A549 treated with Mapracorat at 1 μM for 4 hours (cell line): ENCODE results near the gene SP5. TPM values are rescaled to one million over a fixed set of nuclear protein-coding genes. Genes with fewer than 3 reads are reported as not detected.

Experiments
- total RNA-seq: library from RNA; stranded (reverse); fragments of 200-300 nt; extraction: Qiagen RNA extraction; gene quantifications from 5 replicates; pipeline ENCODE4 v1.2.3, GENCODE V29; 2022

The SP5 gene
- total RNA-seq: 0.06 TPM in 1 of 5 replicates, not detected in the others

GRCh38 chr2:170715062-170715931, at the start of gene SP5:
Gene SP5 (plus strand): TSS chr2:170715337. CDS start chr2:170715513, 176 bp downstream.

Other genes starting within 250 kb of the SP5 start
- not detected in 5 replicates for gene ERICH2, start 55.0 kb downstream of the SP5 start, total RNA-seq
- gene GAD1, start 101.5 kb downstream of the SP5 start, total RNA-seq: 0.26 to 0.83 TPM (median 0.76 TPM) in 5 replicates
- gene GORASP2, start 213.9 kb downstream of the SP5 start, total RNA-seq: 82.2 to 106 TPM (median 88.9 TPM) in 5 replicates